NCI-H1930 (cell line): Measurements from ENCODE around the gene GASK1B.

Experiments
- DNase-seq, 2 experiments: peaks; one replicate each; lab custom pipeline; 2025; lab: John Stamatoyannopoulos, UW

GASK1B gene

GRCh38 chr4:158172261-158173258 lies at the start of gene GASK1B:
Gene GASK1B, minus strand, starts transcription at chr4:158173025. Its CDS starts 1,650 bp downstream, at chr4:158171375.
- DNase-seq, result peak; percentile 11 to 15

GRCh38 chr4:158219623-158220022 lies 46.8 kb upstream of the GASK1B start:
- DNase-seq, result no peak

GRCh38 chr4:158217763-158218162 lies 44.9 kb upstream of the GASK1B start:
- DNase-seq, result no peak

- no peak for DNase-seq
These were observed 42.0 kb upstream of the GASK1B start for GRCh38 chr4:158214856-158215255.

- DNase-seq, result no peak
These were observed 40.6 kb upstream of the GASK1B start for GRCh38 chr4:158213466-158213865.

GRCh38 chr4:158211222-158211621 lies 38.4 kb upstream of the GASK1B start:
- no peak for DNase-seq

- DNase-seq, result no peak
These were observed 37.3 kb upstream of the GASK1B start, which contains the start of gene TMEM144 for GRCh38 chr4:158209825-158210807. Gene TMEM144, plus strand, starts transcription at chr4:158210486. Its CDS starts 2,182 bp downstream, at chr4:158212668.

GRCh38 chr4:158208963-158209640 lies 36.3 kb upstream of the GASK1B start:
- no peak for DNase-seq

- no peak for DNase-seq
These were observed 31.1 kb upstream of the GASK1B start for GRCh38 chr4:158203929-158204328.

GRCh38 chr4:158203436-158203835 lies 30.6 kb upstream of the GASK1B start:
- DNase-seq, result no peak

GRCh38 chr4:158202481-158202880 lies 29.7 kb upstream of the GASK1B start:
- no peak for DNase-seq

GRCh38 chr4:158201876-158202275 lies 29.1 kb upstream of the GASK1B start:
- no peak for DNase-seq

GRCh38 chr4:158201322-158201721 lies 28.5 kb upstream of the GASK1B start:
- DNase-seq, result no peak

GRCh38 chr4:158200214-158200613 lies 27.4 kb upstream of the GASK1B start:
- no peak for DNase-seq

GRCh38 chr4:158197194-158197776 lies 24.5 kb upstream of the GASK1B start:
- no peak for DNase-seq

- DNase-seq, result no peak
These were observed 22.5 kb upstream of the GASK1B start for GRCh38 chr4:158195297-158195696.

- DNase-seq, result peak in 1 of 2 experiments; percentile 7
These were observed 20.4 kb upstream of the GASK1B start for GRCh38 chr4:158193171-158193749.

GRCh38 chr4:158192439-158193158 lies 19.8 kb upstream of the GASK1B start:
- no peak for DNase-seq

- DNase-seq, result no peak
These were observed 17.9 kb upstream of the GASK1B start for GRCh38 chr4:158190718-158191117.

- DNase-seq, result no peak
These were observed 16.6 kb upstream of the GASK1B start for GRCh38 chr4:158189422-158189821.
